NB4 (cell line): ENCODE results near the gene RBL2.

Source experiments
- POLR2A ChIP-seq: IDR thresholded peaks from 2 replicates; pipeline ENCODE4 v1.6.1; 2011; ENCODE audit warnings: mild to moderate bottlenecking; ENCODE audit not compliant: insufficient read length; ENCODE audit errors: extremely low read depth
- TF ChIP-seq, protein P1 (sequence below): IDR thresholded peaks from 2 replicates; pipeline ENCODE4 v1.6.1; 2011; ENCODE audit warnings: low read depth, low read length
- TF ChIP-seq, protein P2 (sequence below): IDR thresholded peaks from one replicate; pipeline ENCODE4 v1.5.1; 2012; ENCODE audit warnings: low read depth, low read length

DNA sequence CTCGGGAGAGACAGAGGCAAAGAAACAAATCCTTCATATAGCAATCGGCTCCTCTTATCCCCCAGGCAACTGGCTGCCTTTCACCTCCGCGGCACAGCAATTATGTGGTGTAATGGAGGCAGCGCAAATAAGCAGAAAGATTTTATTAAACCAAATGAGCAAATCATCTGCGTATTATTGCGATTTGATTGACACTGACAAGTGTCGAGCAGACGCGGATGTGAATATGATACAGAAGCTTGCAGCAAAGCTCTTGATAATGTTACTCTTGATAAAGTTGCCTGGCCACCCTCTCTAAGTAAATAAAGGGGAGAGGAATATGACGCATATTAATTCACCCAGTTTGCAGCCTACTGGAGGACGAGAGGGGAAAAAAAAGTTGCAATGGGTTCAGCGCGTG lies 95.2 kb downstream of the RBL2 start:
- TF ChIP-seq, protein P1, sequence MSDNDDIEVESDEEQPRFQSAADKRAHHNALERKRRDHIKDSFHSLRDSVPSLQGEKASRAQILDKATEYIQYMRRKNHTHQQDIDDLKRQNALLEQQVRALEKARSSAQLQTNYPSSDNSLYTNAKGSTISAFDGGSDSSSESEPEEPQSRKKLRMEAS = no peak
- TF ChIP-seq, protein P2, sequence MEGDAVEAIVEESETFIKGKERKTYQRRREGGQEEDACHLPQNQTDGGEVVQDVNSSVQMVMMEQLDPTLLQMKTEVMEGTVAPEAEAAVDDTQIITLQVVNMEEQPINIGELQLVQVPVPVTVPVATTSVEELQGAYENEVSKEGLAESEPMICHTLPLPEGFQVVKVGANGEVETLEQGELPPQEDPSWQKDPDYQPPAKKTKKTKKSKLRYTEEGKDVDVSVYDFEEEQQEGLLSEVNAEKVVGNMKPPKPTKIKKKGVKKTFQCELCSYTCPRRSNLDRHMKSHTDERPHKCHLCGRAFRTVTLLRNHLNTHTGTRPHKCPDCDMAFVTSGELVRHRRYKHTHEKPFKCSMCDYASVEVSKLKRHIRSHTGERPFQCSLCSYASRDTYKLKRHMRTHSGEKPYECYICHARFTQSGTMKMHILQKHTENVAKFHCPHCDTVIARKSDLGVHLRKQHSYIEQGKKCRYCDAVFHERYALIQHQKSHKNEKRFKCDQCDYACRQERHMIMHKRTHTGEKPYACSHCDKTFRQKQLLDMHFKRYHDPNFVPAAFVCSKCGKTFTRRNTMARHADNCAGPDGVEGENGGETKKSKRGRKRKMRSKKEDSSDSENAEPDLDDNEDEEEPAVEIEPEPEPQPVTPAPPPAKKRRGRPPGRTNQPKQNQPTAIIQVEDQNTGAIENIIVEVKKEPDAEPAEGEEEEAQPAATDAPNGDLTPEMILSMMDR = no peak
- TF ChIP-seq POLR2A = no peak
